Skeletal muscle tissue (tissue), 4 donors: ENCODE results near the gene ACSM2B. TPM values are rescaled to one million over a fixed set of nuclear protein-coding genes. Genes with fewer than 3 reads are reported as not detected.
"Not testable (repeated sequence)": the region's sequence is repeated elsewhere in the genome, so short reads cannot be mapped to it uniquely, and the experiment has no call there.

ENCODE experiments used
- H3K27ac ChIP-seq: one replicate; pipeline ENCODE4 v1.7.0; 2013; ENCODE audit warnings: mild to moderate bottlenecking, low read depth, low read length, inconsistent platforms
- H3K27me3 ChIP-seq, 3 donors: one replicate each; pipeline ENCODE4 v1.7.0; 2013; ENCODE audit warnings: low read length in 3 of 3; ENCODE audit not compliant: control insufficient read depth in 3 of 3, insufficient read depth in 3 of 3
- H3K36me3 ChIP-seq, 3 donors: one replicate each; pipeline ENCODE4 v1.7.0; 2013; ENCODE audit warnings: low read length in 3 of 3; ENCODE audit not compliant: control insufficient read depth in 3 of 3, insufficient read depth in 3 of 3
- H3K4me1 ChIP-seq, 3 donors: one replicate each; pipeline ENCODE4 v1.7.0; 2013; ENCODE audit warnings: low read length in 3 of 3, mild to moderate bottlenecking in 3 of 3; ENCODE audit not compliant: control insufficient read depth in 3 of 3, insufficient read depth in 3 of 3
- H3K4me3 ChIP-seq, 3 donors: one replicate each; pipeline ENCODE4 v1.7.0; 2013; ENCODE audit warnings: low read length in 3 of 3
- H3K9ac ChIP-seq, 3 donors: one replicate each; pipeline ENCODE4 v1.7.0; 2013; ENCODE audit warnings: low read length in 3 of 3, mild to moderate bottlenecking in 3 of 3, moderate library complexity in 2 of 3, low read depth in 1 of 3
- H3K9me3 ChIP-seq, 3 donors: one replicate each; pipeline ENCODE4 v1.7.0; 2013; ENCODE audit warnings: low read length in 3 of 3; ENCODE audit not compliant: control insufficient read depth in 3 of 3
- total RNA-seq: library from RNA; depleted of rRNA; stranded (reverse); fragments of >200 nt; gene quantifications from one replicate; pipeline ENCODE4 v1.2.3, GENCODE V29; 2014
- donor health status: Osteomylitis.

ACSM2B gene
- total RNA-seq, 1 donor from 2014 or later: 0.52 TPM

GRCh38 chr16:20595694-20596093 is 19.5 kb upstream of the ACSM2B start:
- H3K9me3 ChIP-seq, H3K9ac ChIP-seq, H3K27ac ChIP-seq, H3K4me1 ChIP-seq, H3K27me3 ChIP-seq, H3K36me3 ChIP-seq, H3K4me3 ChIP-seq: not testable (repeated sequence)

- H3K4me1 ChIP-seq, H3K4me3 ChIP-seq, H3K9ac ChIP-seq, H3K9me3 ChIP-seq, H3K36me3 ChIP-seq, H3K27ac ChIP-seq, H3K27me3 ChIP-seq: not testable (repeated sequence)
These were observed 18.9 kb upstream of the ACSM2B start for GRCh38 chr16:20595068-20595467.

- not testable (repeated sequence) for H3K4me3 ChIP-seq, H3K9ac ChIP-seq, H3K27ac ChIP-seq, H3K36me3 ChIP-seq, H3K27me3 ChIP-seq, H3K9me3 ChIP-seq, H3K4me1 ChIP-seq
These were observed 16.6 kb upstream of the ACSM2B start for GRCh38 chr16:20592780-20593179.

GRCh38 chr16:20589486-20589885 is 13.3 kb upstream of the ACSM2B start:
- H3K27ac ChIP-seq, H3K36me3 ChIP-seq, H3K9ac ChIP-seq, H3K4me1 ChIP-seq, H3K9me3 ChIP-seq, H3K4me3 ChIP-seq, H3K27me3 ChIP-seq: not testable (repeated sequence)

- not testable (repeated sequence) for H3K4me3 ChIP-seq, H3K36me3 ChIP-seq, H3K27ac ChIP-seq, H3K9ac ChIP-seq, H3K9me3 ChIP-seq, H3K27me3 ChIP-seq, H3K4me1 ChIP-seq
These were observed 11.5 kb upstream of the ACSM2B start for GRCh38 chr16:20587645-20588074.

- H3K27ac ChIP-seq, H3K9ac ChIP-seq, H3K4me1 ChIP-seq: not testable (repeated sequence)
These were observed 10.5 kb upstream of the ACSM2B start for GRCh38 chr16:20586716-20587115.

GRCh38 chr16:20586112-20586511 is 9.9 kb upstream of the ACSM2B start:
- H3K36me3 ChIP-seq, H3K9me3 ChIP-seq, H3K4me3 ChIP-seq, H3K4me1 ChIP-seq, H3K9ac ChIP-seq, H3K27ac ChIP-seq, H3K27me3 ChIP-seq: not testable (repeated sequence)

More at GRCh38 chr16:20586716-20587115, 10.5 kb upstream of the ACSM2B start:
- not testable (repeated sequence) for H3K9me3 ChIP-seq, H3K4me3 ChIP-seq, H3K36me3 ChIP-seq, H3K27me3 ChIP-seq

GRCh38 chr16:20580487-20581259 is 4.5 kb upstream of the ACSM2B start:
- not testable (repeated sequence) for H3K27me3 ChIP-seq, H3K27ac ChIP-seq, H3K4me1 ChIP-seq, H3K4me3 ChIP-seq, H3K9ac ChIP-seq, H3K9me3 ChIP-seq, H3K36me3 ChIP-seq

GRCh38 chr16:20578091-20578490 is 1.9 kb upstream of the ACSM2B start:
- not testable (repeated sequence) for H3K9me3 ChIP-seq, H3K27me3 ChIP-seq, H3K27ac ChIP-seq, H3K36me3 ChIP-seq, H3K4me3 ChIP-seq, H3K9ac ChIP-seq, H3K4me1 ChIP-seq

GRCh38 chr16:20569117-20569651 is 7.0 kb downstream of the ACSM2B start:
- not testable (repeated sequence) for H3K9ac ChIP-seq, H3K4me3 ChIP-seq, H3K27me3 ChIP-seq, H3K4me1 ChIP-seq, H3K9me3 ChIP-seq, H3K36me3 ChIP-seq, H3K27ac ChIP-seq
